PC-3 (cell line): ENCODE measurements around the gene SAMD14. TPM values are rescaled to one million over a fixed set of nuclear protein-coding genes. Genes with fewer than 3 reads are reported as not detected.

ENCODE experiments used
- ATAC-seq: fragments of 200-7000 bp; cut with Tn5 transposase; 2 replicates; pipeline ENCODE4 v1.9.1; 2020; ENCODE audit warnings: mild to moderate bottlenecking, moderate library complexity
- BruUV-seq: library from RNA; stranded (reverse); fragments of 400-500 nt; replicated peaks from 2 replicates; lab custom pipeline; 2021; lab: Mats Ljungman, UMichigan
- CTCF ChIA-PET: fragments of 300-600 bp; sonication (Branson Sonifier 250); formaldehyde crosslinking; loops from one replicate; lab custom pipeline; 2022; ENCODE audit warnings: antibody characterized with exemption; lab: Charles Lee
- POLR2A ChIA-PET: fragments of 300-600 bp; sonication (Branson Sonifier 250); formaldehyde crosslinking; loops from one replicate; lab custom pipeline; 2022; ENCODE audit warnings: antibody characterized with exemption; ENCODE audit not compliant: unreplicated experiment; lab: Charles Lee
- DNase-seq: peaks from one replicate; pipeline ENCODE4 v3.0.0-alpha.2; 2015
- H2AFZ ChIP-seq: fragments of 300-600 bp; sonication (generic); 2 replicates; pipeline ENCODE4 v1.6.0; 2016; ENCODE audit warnings: antibody characterized with exemption, low read length
- H3F3A ChIP-seq: fragments of 300-600 bp; sonication (generic); one replicate; pipeline ENCODE4 v1.6.0; 2017; ENCODE audit warnings: antibody characterized with exemption, low read length, control low read depth, mild to moderate bottlenecking; ENCODE audit not compliant: unreplicated experiment
- H3K27ac ChIP-seq: fragments of 300-600 bp; sonication (generic); 2 replicates; pipeline ENCODE4 v1.5.1; 2016; ENCODE audit warnings: mild to moderate bottlenecking, low read length
- H3K27me3 ChIP-seq: fragments of 300-600 bp; sonication (generic); 2 replicates; pipeline ENCODE4 v1.6.1; 2016; ENCODE audit warnings: low read length, mixed read lengths
- H3K36me3 ChIP-seq: fragments of 300-600 bp; sonication (generic); 2 replicates; pipeline ENCODE4 v1.6.1; 2016; ENCODE audit warnings: low read depth, mixed run types, low read length, mixed read lengths
- H3K4me1 ChIP-seq: fragments of 300-600 bp; sonication (generic); 2 replicates; pipeline ENCODE4 v1.5.1; 2016; ENCODE audit warnings: low read length; ENCODE audit not compliant: insufficient read depth
- H3K4me2 ChIP-seq: fragments of 300-600 bp; sonication (generic); 2 replicates; pipeline ENCODE4 v1.6.0; 2016; ENCODE audit warnings: low read length
- H3K4me3 ChIP-seq: fragments of 300-600 bp; sonication (generic); 2 replicates; pipeline ENCODE4 v1.5.1; 2016; ENCODE audit warnings: mild to moderate bottlenecking, low read length, mixed read lengths
- H3K79me2 ChIP-seq: fragments of 300-600 bp; sonication (generic); 2 replicates; pipeline ENCODE4 v1.6.1; 2017; ENCODE audit warnings: low read length, mixed read lengths
- H3K9ac ChIP-seq: fragments of 300-600 bp; sonication (generic); 2 replicates; pipeline ENCODE4 v1.6.0; 2016; ENCODE audit warnings: mild to moderate bottlenecking, low read length
- H3K9me2 ChIP-seq: fragments of 300-600 bp; sonication (generic); replicated peaks from 2 replicates; pipeline ENCODE4 v1.6.1; 2016; ENCODE audit warnings: mixed run types, low read length, mixed read lengths
- H3K9me3 ChIP-seq: fragments of 300-600 bp; sonication (generic); 2 replicates; pipeline ENCODE4 v1.6.1; 2016; ENCODE audit warnings: low read length, mixed read lengths
- H4K20me1 ChIP-seq: fragments of 300-600 bp; sonication (generic); 2 replicates; pipeline ENCODE4 v1.6.1; 2016; ENCODE audit warnings: low read length, mixed read lengths
- CTCF ChIP-seq: fragments of 300-600 bp; sonication (generic); conservative IDR thresholded peaks from 2 replicates; pipeline ENCODE4 v1.5.1; 2017; ENCODE audit warnings: antibody characterized with exemption, low read depth, mild to moderate bottlenecking, low read length
- EZH2 ChIP-seq: fragments of 300-600 bp; sonication (generic); IDR thresholded peaks from one replicate; pipeline ENCODE4 v1.6.1; 2017; ENCODE audit warnings: antibody characterized with exemption, mild to moderate bottlenecking, low read length; ENCODE audit not compliant: unreplicated experiment
- EZH2phosphoT487 ChIP-seq: fragments of 300-600 bp; sonication (generic); IDR thresholded peaks from 2 replicates; pipeline ENCODE4 v1.6.1; 2018; ENCODE audit warnings: mild to moderate bottlenecking, antibody characterized with exemption, low read length, borderline replicate concordance
- intact Hi-C: fragments of 100-400 bp; cut with micrococcal nuclease; formaldehyde crosslinking; loops from 2 replicates; pipeline ENCODE4 v1.9.0; 2023
- total RNA-seq: library from RNA; depleted of rRNA; stranded (reverse); fragments of >200 nt; gene quantifications from 2 replicates; pipeline ENCODE4 v1.2.3, GENCODE V29; 2014

The SAMD14 gene
- total RNA-seq, 1 experiment from 2014 or later: 0.11 TPM

GRCh38 chr17:50157891-50158290, 27.9 kb upstream of the SAMD14 start:
- no peak overlapping the region for H2AFZ ChIP-seq
- no peaks in the 10 kb centered on the region for H3K36me3 ChIP-seq
- no peak overlapping the region for H3K4me2 ChIP-seq
- H3K27me3 ChIP-seq: no peaks in the 10 kb centered on the region
- no peaks in the 10 kb centered on the region for H3K79me2 ChIP-seq
- H3K4me1 ChIP-seq: peaks cover 25% of the 10 kb centered on the region
- intact Hi-C loops: no loop called here
- H3K4me3 ChIP-seq: no peak overlapping the region
- no TSS peak for BruUV-seq
- no peak overlapping the region for H3K9ac ChIP-seq
- ATAC-seq (no peak), DNase-seq (no peak)
- no peak overlapping the region for H3K27ac ChIP-seq
- no peaks in the 10 kb centered on the region for H3K9me3 ChIP-seq
- ChIA-PET POLR2A (no interaction called here), CTCF (no interaction called here)
- TF ChIP-seq CTCF: no peak
- no peaks in the 10 kb centered on the region for H3F3A ChIP-seq
- H4K20me1 ChIP-seq: no peaks in the 10 kb centered on the region
- H3K9me2 ChIP-seq: no peaks in the 10 kb centered on the region

- TF ChIP-seq CTCF (no peak), EZH2phosphoT487 (no peak), EZH2 (no peak)
- H3K27me3 ChIP-seq: no peaks in the 10 kb centered on the region
- H3K36me3 ChIP-seq: no peaks in the 10 kb centered on the region
- peaks cover 5% of the 10 kb centered on the region for H3K79me2 ChIP-seq
- no peak overlapping the region for H3K4me2 ChIP-seq
- H3K9me3 ChIP-seq: no peaks in the 10 kb centered on the region
- no peaks in the 10 kb centered on the region for H3K9me2 ChIP-seq
- no peak for ATAC-seq
- H2AFZ ChIP-seq: no peak overlapping the region
- no peaks in the 10 kb centered on the region for H4K20me1 ChIP-seq
- H3K4me3 ChIP-seq: no peak overlapping the region
- intact Hi-C loops: no loop called here
- POLR2A ChIA-PET: no interaction called here
- H3K4me1 ChIP-seq: peaks cover 29% of the 10 kb centered on the region
- no peak overlapping the region for H3K9ac ChIP-seq
- H3K27ac ChIP-seq: 0 out of 2 replicates have a peak overlapping the region, but pooled peaks have one; percentile 45
- BruUV-seq: no TSS peak
- CTCF ChIA-PET: no interaction called here
- no peaks in the 10 kb centered on the region for H3F3A ChIP-seq
- DNase-seq: no peak
These were observed 25.3 kb upstream of the SAMD14 start for GRCh38 chr17:50155115-50155819.

- H3K79me2 ChIP-seq: peaks cover 12% of the 10 kb centered on the region
- ChIA-PET POLR2A (no interaction called here), CTCF (no interaction called here)
- H3K27ac ChIP-seq: peak overlapping the region; percentile 45
- intact Hi-C loops: loop anchor here (5.0 kb wide), 1 partner anchor 127 kb away; no protein-coding TSS in a partner anchor
- ATAC-seq (no peak), DNase-seq (no peak)
- H3K27me3 ChIP-seq: no peaks in the 10 kb centered on the region
- H3K4me1 ChIP-seq: peaks cover 29% of the 10 kb centered on the region
- no peak for TF ChIP-seq CTCF
- no peak for TF ChIP-seq EZH2phosphoT487
- TF ChIP-seq EZH2: no peak
- no peaks in the 10 kb centered on the region for H3K36me3 ChIP-seq
- H2AFZ ChIP-seq: no peak overlapping the region
- no peak overlapping the region for H3K9ac ChIP-seq
- no peaks in the 10 kb centered on the region for H3F3A ChIP-seq
- H3K4me2 ChIP-seq: no peak overlapping the region
- no peak overlapping the region for H3K4me3 ChIP-seq
- BruUV-seq: no TSS peak
- no peaks in the 10 kb centered on the region for H3K9me3 ChIP-seq
- no peaks in the 10 kb centered on the region for H4K20me1 ChIP-seq
- H3K9me2 ChIP-seq: no peaks in the 10 kb centered on the region
These were observed 24.6 kb upstream of the SAMD14 start for GRCh38 chr17:50154604-50155003.
